Middle frontal gyrus (tissue), 1 donor: ENCODE data around the gene LYPD6B.

Source experiments
- DNase-seq: peaks from one replicate; pipeline ENCODE4 v3.0.0-alpha.2; 2015; ENCODE audit warnings: low spot score; ENCODE audit errors: extremely low spot score

LYPD6B gene

DNA sequence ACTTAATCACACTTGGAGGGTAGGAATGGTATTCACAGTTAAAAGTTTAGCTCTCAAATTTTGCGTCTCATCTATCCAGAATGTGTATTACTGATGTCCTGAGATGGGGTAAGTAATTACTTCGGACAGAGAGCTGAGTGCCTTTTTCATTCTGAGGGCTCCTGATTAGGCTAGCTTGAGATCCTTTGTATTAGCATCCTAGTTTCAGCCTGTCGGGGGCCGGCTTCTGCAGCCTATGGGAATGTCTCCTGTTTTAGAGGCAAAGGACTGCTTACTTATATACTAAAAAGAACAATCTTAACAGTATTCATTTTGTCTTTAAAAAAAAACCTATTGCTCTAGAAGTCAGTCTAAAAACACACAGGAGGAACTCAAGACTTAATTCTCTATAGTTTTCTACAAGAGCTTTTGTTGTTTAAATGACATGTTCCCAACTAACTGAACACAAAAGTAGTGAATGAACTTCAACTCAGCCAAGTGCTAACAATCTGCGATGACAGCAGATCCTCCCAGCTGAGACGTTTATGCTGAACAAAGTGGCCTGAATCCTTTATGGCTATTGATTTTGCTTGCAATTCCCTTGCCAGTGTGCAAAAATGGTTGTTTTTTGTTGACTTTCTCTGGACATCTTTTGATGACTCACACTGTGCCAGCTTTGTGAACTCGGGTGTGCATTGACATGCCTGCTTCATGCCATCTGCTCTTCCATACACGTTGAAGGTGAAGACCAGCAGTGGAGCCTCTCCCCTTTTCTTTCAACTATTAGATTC, 118.7 kb downstream of the LYPD6B start:
- DNase-seq, result no peak

GRCh38 chr2:149158957-149159356, 120.5 kb downstream of the LYPD6B start:
- DNase-seq, result no peak

DNA sequence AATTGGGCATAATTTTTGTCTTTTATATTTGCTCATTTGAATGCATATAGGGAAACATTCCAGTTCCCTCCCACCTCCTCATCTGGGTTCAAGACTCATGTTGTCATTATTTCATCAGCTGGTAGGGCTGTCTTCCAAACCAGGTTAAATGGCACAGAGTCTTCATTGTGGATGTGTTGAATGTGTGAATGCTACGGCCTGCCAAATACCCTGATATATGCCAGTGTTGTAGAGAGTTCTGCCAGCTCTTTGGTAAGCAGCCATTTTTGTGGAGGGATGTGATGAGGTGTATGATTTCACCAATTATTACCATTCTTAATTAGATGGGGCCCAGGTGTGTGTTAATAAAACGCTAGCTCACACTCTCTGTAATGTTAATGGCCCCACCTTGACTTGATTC, 121.7 kb downstream of the LYPD6B start:
- no peak for DNase-seq

GRCh38 chr2:149160701-149161217, 122.3 kb downstream of the LYPD6B start:
- no peak for DNase-seq

DNA sequence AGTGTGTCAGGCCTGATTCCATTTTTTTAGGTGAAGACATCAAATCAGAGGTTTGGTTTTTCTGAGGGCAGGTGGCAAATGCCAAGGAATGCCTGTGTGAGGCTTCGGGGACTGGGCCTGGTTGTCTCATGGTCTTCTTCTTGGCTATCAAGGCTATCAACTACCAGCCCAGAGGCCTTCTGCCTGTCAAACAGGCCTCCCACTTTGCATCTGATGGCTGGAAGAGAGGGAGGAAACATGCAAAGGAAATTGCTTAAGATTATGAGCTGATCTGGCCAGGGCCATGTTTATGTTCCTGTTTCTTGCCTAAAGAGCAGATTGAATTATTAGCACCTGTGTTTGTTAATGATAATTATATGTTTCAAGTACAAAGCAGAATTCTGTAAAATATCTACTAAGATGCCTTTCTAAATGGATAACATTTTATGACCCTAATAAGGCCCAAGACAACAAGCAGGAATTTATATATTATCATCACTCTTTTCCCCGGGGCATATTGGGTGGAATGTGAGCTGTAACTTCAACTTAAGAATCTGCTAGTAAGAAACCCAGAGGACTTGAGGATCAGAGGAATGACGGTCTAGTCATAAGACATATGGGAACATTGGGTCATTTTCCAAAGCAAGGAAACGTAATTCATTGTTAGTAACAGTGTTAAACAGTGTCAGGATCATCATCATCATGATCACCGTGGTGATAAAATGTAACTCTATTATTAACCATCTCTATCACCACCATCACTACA, 123.2 kb downstream of the LYPD6B start:
- DNase-seq, result no peak

DNA sequence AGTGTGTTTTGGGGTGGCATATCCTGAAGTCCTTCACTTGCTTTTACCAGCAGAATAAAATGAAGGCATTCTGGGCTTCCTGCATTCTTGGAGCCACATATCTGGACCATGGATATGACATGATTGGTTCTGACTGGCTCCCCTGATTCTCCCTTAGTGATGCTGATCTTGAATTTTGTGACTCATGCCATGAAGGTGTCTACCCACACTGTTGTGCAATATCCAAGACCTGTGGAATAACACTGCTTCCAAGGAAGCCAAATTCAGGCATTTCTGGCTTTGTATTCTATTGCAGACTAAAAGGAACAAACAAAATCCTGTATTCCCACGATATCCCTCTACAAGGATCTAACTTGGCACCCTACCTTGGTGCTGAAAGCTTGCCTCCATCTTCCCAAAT, 125.8 kb downstream of the LYPD6B start:
- no peak for DNase-seq

GRCh38 chr2:149164827-149165226, 126.3 kb downstream of the LYPD6B start:
- DNase-seq, result no peak

DNA sequence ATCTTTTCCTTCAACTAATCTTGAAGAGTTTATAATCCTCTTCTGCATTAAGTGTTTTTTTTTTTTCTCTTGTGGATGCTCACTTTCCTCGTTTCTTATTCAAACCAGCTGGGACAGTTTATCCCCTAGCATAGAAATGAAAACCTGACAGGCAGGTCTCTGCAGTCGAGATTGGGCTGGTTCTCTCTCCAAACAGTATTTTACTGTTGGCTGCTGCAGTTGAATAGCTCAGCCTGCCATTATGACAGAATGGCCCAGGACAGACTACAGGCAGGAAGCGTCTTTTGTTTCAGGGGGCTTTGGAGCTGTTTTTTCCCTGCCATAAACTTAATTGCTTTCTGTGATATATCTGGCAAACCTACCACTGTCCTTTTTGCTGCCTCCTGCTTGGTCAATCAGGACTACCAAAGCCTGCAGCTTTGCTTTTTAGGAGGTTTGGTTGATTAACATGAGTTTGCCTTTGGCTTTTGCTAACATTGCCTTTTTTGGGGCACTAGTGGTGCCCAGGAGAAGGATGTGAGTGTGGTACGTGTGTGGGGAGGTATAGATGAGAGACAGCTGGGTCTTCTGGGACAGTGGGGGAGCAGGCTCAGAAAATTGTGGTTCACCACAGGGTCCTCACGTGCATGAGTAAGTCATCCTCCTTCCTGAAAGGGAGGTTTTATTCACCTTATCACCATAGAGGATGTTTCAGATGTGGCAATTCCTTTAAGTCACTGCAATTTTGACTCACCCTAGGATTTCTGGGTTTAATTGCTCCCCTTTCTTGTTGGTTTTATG, 128.7 kb downstream of the LYPD6B start:
- DNase-seq, result no peak

DNA sequence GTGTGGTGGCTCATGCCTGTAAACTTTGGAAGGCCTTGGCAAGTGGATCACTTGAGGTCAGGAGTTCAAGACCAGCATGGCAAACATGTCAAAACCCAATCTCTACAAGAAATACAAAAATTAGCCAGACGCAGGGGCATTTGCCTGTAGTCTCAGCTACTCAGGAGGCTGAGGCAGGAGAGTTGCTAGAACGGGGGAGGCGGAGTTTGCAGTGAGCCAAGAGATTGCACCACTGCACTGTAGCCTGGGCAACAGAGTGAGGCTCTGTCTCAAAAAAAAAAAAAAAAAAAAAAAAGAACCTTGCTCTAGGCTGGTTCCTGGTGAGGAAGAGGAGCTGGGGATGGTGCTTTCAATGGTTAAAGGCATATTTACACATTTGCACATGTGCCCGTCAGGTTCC, 129.4 kb downstream of the LYPD6B start:
- no peak for DNase-seq

- no peak for DNase-seq
These were observed 131.2 kb downstream of the LYPD6B start for GRCh38 chr2:149169656-149170055.

GRCh38 chr2:149170156-149170555, 131.7 kb downstream of the LYPD6B start:
- DNase-seq, result no peak

- DNase-seq, result no peak
These were observed 132.4 kb downstream of the LYPD6B start for GRCh38 chr2:149170911-149171310.

GRCh38 chr2:149173220-149173619, 134.7 kb downstream of the LYPD6B start:
- no peak for DNase-seq

- no peak for DNase-seq
These were observed 137.5 kb downstream of the LYPD6B start for GRCh38 chr2:149175956-149176355.

GRCh38 chr2:149178612-149179011, 140.1 kb downstream of the LYPD6B start:
- DNase-seq, result no peak

GRCh38 chr2:149180226-149180875, 141.9 kb downstream of the LYPD6B start:
- no peak for DNase-seq

GRCh38 chr2:149183187-149183586, 144.7 kb downstream of the LYPD6B start:
- no peak for DNase-seq

DNA sequence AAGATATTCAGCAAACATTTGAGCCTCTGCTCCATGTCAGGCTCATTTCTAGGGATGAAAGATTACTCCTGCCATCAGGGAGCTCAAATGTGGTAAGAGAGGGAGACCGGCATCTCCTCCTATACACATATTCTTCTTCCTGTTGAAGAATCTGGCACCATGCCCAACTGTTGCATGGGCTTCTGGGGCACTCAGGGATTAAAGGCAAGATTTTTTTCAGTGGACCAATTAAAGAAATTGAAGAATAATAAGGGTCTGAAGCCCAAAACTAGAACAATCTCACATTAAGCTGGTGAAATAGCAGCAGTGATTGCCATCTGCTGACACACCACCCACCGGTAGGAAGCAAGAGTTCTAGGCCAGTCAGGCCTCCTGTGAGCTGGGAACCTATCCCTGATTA, 146.5 kb downstream of the LYPD6B start:
- DNase-seq, result no peak

DNA sequence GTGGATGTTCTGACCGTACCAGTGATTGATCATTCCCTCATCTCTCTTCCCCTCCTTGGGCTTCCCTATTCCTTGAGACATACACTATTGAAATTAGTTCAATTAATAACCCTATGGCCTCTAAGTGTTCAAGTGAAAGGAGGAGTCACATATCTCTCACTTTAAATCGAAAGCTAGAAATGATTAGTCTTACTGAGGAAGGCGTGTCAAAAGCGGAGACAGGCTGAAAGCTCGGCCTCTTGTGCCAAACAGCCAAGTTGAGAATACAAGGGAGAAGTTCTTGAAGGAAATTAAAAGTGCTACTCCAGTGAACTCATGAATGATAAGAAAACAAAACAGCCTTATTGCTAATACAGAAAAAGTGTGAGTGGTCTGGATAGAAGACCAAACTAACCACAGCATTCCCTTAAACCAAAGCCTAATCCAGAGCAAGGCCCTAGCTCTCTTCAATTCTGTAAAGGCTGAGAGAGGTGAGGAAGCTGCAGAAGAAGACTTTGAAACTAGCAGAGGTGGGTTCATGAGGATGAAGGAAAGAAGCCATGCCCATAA, 147.5 kb downstream of the LYPD6B start:
- no peak for DNase-seq

GRCh38 chr2:149187057-149187456, 148.6 kb downstream of the LYPD6B start:
- no peak for DNase-seq

DNA sequence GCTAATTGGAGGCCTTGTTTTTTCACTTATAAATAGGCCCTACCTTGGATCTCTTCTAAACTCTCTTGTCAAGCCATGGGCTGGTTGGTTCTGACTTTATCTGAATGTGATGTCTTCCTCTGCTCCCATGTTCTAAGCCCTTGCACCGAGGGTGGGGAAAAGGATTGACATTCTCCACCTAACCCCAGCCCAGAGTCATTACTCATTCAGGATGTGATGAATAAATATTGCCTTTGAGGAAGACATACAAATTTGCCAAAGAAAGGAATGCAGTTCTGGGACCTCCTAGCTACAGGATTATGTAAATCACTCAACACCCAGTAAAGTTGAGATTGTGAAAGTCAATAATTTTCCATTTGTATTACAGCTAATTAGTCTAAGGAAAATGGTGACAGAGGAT, 149.8 kb downstream of the LYPD6B start:
- no peak for DNase-seq
